Activated CD8-positive, alpha-beta memory T cell treated with anti-CD3 and anti-CD28 coated beads for 4 hours (primary cell): Measurements from ENCODE around the gene SMDT1.
"Not testable (repeated sequence)": the region's sequence is repeated elsewhere in the genome, so short reads cannot be mapped to it uniquely, and the experiment has no call there.

Source experiments
- DNase-seq, 2 donors: peaks; one replicate each; pipeline ENCODE4 v3.0.0-alpha.2; 2020; ENCODE audit warnings: low read depth in 2 of 2

Gene SMDT1

GRCh38 chr22:42111798-42112197 lies 32.3 kb downstream of the SMDT1 start:
- no peak for DNase-seq

DNA sequence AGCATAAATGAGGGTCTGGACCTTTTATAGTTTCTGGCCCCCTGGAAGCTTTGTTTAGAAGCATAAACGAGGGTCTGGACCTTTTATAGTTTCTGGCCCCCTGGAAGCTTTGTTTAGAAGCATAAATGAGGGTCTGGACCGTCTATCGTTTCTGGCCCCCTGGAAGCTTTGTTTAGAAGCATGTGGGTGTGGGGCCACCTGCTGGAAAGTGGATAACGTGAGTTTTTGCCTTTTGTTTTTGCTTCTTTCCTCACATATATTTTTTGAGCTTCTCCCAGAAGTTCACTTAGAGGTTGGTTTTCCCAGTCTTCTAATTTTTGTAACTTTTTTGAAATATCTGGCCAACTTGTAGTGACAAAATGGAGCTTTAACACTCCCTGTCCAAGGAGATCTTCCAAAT lies 33.3 kb downstream of the SMDT1 start:
- DNase-seq: not testable (repeated sequence)

DNA sequence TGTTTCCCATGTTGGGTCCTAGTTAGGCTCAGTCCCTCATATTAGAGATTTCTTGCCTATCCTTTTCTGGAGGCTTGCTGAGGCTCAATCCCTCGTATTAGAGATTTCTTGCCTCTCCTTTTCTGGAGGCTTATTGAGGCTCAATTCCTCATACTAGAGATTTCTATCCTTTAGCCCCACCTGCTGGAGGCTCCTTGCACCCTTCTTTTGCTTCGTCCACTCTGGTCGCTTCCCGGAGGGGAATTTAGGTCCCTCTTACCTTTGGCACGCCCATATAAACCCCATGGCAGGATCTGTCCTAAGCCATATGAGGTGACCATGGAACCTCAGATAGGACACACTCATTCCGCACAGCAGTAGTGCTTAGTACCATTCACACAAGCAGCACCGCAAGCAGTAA lies 35.2 kb downstream of the SMDT1 start:
- DNase-seq: no peak

DNA sequence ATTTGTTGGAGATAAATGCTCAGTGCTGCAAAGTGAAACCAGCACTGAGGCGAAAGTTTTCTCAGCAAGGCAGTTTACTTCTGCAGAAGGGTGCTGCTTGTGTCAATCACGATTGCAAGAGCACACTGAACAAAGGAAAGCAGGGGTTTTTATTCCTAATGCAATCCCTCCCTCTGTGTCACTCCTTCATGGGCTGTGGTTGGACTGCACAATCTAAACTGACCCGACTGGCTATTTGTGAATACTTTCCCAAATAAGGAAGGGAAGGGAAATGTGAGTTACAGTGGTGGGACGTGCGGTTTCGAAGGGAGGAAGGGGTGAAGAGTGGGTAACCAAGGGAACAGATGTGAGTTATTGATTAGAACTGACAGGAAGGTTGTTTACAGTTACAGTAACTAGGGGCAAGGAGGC lies 35.9 kb downstream of the SMDT1 start:
- DNase-seq: not testable (repeated sequence)

- no peak for DNase-seq
These were observed 37.4 kb downstream of the SMDT1 start for GRCh38 chr22:42116848-42117424.

- peak in 1 of 2 donors; percentile 38 for DNase-seq
These were observed 40.9 kb downstream of the SMDT1 start for GRCh38 chr22:42120231-42121021.

GRCh38 chr22:42123529-42123928 lies 44.0 kb downstream of the SMDT1 start:
- not testable (repeated sequence) for DNase-seq

DNA sequence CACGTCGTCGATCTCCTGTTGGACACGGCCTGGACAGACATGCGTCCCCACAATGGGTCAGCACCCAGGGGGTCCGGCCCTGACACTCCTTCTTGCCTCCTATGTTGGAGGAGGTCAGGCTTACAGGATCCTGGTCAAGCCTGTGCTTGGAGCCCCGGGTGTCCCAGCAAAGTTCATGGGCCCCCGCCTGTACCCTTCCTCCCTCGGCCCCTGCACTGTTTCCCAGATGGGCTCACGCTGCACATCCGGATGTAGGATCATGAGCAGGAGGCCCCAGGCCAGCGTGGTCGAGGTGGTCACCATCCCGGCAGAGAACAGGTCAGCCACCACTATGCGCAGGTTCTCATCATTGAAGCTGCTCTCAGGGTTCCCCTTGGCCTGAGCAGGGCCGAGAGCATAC lies 48.1 kb downstream of the SMDT1 start:
- no peak for DNase-seq

DNA sequence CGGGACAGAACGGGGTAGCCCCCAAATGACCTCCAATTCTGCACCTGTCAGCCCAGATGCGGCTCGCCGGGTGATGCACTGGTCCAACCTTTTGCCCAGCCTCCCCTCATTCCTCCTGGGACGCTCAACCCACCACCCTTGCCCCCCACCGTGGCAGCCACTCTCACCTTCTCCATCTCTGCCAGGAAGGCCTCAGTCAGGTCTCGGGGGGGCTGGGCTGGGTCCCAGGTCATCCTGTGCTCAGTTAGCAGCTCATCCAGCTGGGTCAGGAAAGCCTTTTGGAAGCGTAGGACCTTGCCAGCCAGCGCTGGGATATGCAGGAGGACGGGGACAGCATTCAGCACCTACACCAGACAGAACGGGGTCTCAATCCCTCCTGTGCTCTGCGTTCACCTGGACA lies 48.5 kb downstream of the SMDT1 start:
- DNase-seq: not testable (repeated sequence)

GRCh38 chr22:42128776-42129694 lies 49.5 kb downstream of the SMDT1 start:
- not testable (repeated sequence) for DNase-seq

GRCh38 chr22:42130182-42130581 lies 50.7 kb downstream of the SMDT1 start:
- DNase-seq: not testable (repeated sequence)

DNA sequence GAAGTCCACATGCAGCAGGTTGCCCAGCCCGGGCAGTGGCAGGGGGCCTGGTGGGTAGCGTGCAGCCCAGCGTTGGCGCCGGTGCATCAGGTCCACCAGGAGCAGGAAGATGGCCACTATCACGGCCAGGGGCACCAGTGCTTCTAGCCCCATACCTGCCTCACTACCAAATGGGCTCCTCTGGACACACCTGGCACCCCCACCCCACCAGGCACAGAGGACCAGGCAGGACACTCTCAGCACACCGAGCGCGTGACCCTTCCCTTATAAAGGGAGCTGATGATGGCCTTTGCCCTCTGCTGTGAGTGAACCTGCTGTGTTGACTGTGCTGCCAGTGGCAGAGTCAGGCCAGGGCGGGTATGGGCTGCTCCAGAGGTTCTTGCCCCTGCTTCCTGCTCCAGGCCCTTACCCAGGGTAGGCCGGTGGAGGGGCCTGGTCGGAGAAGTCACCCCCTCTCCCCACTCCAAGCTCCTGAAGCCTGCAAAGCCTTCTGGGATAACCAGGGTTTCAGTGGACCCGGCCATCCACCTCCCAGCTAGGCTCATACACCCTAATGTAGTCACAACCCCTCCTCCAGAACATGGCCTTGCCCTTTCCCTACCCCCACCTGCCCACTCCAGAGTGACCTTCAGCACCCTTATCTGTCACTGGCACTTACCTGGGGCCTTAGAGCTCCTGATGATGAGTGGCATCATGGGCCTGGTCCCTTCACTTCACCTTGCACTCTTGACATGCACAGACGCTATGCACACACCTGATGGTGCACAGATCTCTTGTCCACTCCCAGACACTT lies 51.3 kb downstream of the SMDT1 start, which contains the start of gene CYP2D6:
TSS of gene CYP2D6 (minus strand) at position 172 of the 793 bp plus-strand sequence. CDS start at position 153, 19 bp downstream.
- DNase-seq: not testable (repeated sequence)

GRCh38 chr22:42131562-42131961 lies 52.1 kb downstream of the SMDT1 start:
- no peak for DNase-seq

GRCh38 chr22:42132457-42132856 lies 53.0 kb downstream of the SMDT1 start:
- no peak for DNase-seq
